Stimulated activated CD4-positive, alpha-beta T cell treated with anti-CD3 and anti-CD28 coated beads, Interleukin-1b, Interleukin-23, amount 100 ng/mL, for 24 hours (primary cell): ENCODE results near the gene ASCL2.
"Not testable (repeated sequence)": the region's sequence is repeated elsewhere in the genome, so short reads cannot be mapped to it uniquely, and the experiment has no call there.

Experiments used
- DNase-seq, 4 experiments: peaks; one replicate each; pipeline ENCODE4 v3.0.0-alpha.2; 2020; ENCODE audit warnings: low read depth in 4 of 4, low spot score in 1 of 4

The ASCL2 gene

GRCh38 chr11:2237457-2238238 is 32.7 kb downstream of the ASCL2 start:
- no peak for DNase-seq

GRCh38 chr11:2236381-2237134 is 33.8 kb downstream of the ASCL2 start:
- DNase-seq: not testable (repeated sequence)

- DNase-seq: no peak
Observed at GRCh38 chr11:2235588-2236326, 34.6 kb downstream of the ASCL2 start.

- DNase-seq: no peak
Observed at GRCh38 chr11:2234963-2235362, 35.4 kb downstream of the ASCL2 start.

DNA sequence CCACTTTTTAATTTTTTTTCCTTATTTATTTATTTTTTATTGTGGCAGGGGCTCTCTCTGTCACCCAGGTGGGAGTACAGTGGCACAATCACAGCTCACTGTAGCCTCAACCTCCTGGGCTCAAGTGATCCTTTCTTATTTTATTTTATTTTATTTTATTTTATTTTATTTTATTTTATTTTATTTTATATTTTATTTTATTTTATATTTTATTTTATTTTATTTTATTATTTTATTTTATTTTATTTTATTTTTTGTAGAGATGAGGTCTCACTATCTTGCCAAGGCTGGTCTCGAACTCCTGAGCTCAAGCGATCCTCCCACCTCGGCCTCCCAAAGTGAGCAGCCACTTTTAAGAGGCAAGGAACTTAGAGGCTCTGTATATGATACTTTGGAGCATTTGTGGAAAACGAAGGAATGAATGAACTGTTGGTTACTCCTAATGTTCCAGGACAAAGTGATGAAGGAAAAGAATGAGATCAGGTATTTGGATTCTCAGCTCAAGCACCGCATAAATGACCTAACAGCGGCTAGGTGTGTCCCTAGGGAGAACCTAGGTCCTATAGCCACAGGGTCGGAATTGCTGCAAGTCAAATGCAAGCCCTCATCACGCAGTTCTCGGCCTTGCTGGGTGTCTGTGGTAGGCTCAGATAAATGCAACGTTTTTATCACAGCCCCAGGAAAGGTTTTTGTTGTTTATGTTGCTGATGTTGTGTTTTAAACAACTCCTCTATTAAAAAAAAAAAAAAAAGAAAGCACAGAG is 36.5 kb downstream of the ASCL2 start:
- no peak for DNase-seq

DNA sequence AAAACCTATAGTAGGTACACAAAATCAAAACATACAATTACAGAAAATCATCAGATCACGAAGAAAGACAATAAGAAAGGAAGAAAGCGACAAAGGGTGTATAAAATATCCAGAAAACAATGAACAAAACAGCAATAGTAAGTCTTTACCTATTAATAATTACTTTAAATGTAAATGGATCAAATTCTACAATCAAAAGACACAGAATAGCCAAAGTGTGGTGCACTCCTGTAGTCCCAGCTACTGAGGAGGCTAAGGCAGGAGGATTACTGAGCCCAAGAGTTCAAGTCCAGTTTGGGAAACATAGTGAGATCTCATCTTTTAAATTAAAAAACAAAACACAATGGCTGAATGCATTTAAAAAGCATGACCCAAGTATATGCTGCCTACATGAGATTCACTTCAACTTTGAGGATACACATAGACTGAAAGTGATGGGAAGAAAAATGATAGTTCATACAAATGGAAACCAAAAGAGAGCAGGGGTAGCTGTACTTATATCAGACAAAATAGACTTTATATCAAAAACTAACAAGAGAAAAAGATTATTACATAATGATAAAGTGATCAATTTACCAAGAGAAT is 40.6 kb downstream of the ASCL2 start:
- no peak for DNase-seq

DNA sequence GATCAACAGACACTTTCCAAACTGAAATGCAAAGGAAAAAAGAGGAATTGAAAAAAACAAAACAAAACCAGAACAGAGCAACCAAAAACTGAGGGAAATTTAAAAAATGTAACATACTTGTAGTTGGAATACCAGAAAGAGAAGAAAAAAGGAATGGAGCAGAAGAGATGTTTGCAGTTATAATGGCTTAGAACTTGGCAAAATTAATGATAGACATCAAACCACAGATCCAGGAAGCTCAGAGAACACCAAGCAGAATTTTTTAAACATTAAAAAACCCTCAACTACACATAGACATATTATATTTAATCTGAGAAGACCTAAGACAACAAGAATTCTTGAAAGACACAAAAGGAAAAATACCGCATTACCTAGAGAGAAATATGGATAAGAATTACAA is 46.1 kb downstream of the ASCL2 start:
- no peak for DNase-seq

GRCh38 chr11:2223153-2223794 is 47.1 kb downstream of the ASCL2 start:
- no peak for DNase-seq

DNA sequence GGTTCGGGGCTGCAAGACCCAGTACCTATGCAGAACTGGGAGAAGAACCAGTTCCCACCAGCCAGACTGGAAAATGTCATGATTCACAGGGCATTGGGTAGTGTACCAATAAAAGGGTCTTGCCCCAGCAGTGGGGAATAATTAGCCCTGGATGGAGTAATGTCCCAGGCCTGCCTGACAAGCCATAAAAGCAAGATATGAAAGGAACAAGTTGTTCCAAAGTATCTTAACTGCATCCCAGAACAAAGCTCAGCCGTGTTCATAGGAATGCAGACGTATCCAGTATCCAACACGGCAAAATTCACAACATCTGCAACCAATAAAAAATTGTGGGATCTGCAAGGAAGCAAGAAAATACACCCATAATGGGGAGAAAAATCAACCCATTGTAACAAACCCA is 47.9 kb downstream of the ASCL2 start:
- no peak for DNase-seq

- DNase-seq: no peak
Observed at GRCh38 chr11:2221591-2221990, 48.8 kb downstream of the ASCL2 start.

- DNase-seq: no peak
Observed at GRCh38 chr11:2221024-2221423, 49.4 kb downstream of the ASCL2 start.

DNA sequence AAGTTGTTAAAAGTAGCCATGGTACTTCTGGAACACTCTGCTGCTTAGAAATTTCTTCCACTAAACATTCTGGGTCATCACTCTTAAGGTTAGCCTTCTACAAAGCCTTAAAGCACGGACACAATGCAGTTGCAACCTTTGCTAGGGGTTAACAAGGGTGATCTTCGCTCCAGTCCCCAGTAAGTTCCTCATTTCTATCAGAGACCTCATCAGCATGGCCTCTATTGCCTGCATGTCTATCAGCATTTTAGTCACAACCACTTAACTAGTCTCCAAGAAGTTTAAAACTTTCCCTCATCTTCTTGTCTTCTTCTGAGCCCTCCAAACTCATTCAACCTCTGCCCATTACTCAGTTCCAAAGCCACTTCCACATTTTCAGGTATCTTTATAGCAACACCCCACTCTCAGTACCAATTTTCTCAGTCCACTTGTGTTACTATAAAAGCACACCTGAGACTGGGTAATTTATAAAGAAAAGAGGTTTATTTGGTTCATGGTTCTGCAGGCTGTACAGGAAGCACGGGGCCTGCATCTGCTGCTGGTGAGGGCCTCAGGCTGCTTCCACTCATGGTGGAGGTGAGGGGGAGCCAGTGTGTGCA is 50.1 kb downstream of the ASCL2 start:
- DNase-seq: no peak

DNA sequence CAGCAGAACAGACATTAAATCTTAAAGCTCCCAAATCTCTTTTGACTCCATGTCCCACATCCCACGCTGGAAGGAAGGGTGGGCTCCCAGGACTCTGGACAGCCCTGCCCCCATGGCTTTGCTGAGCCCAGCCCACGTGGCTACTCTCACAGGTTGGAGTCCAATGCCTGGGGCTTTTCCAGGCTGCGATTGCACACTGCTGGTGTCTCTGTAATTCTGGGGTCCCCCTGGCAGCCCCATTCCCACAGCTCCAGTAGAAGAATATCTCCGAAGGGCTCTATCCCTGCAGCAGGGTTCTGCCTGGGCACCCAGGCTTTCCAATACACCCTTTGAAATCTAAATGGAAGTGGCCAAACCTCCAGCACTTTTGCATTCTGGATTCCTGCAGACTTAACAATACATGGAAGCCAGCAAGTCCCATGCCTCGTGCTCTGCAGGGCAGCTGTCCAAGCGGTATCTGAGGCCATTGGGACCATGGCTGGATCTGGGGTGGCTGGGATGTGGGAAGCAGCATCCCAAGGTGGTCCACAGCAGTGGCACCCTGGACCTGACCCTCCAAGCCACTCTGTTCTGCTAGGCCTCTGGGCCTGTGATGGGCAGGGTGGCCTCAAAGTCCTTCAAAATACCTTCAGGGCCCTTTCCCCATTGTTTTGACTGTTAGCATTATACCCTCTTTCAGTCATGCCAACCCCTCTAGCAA is 50.9 kb downstream of the ASCL2 start:
- DNase-seq: no peak
